SU-DHL-6 (cell line): ENCODE measurements around the gene ADAMTS18.
A peak's percentile ranks its signal among the peaks of the same experiment; 100 is the strongest.

Experiments
- H2AFZ ChIP-seq: fragments of 200-600 bp; sonication (generic); 2 replicates; pipeline ENCODE4 v1.6.1; 2014; ENCODE audit warnings: low read depth, mild to moderate bottlenecking, moderate library complexity, mixed read lengths, antibody characterized with exemption, low read length; ENCODE audit not compliant: severe bottlenecking
- H3F3A ChIP-seq: fragments of 200-600 bp; shearing (Covaris generic); 2 replicates; pipeline ENCODE4 v1.6.0; 2016; ENCODE audit warnings: antibody characterized with exemption, mild to moderate bottlenecking; ENCODE audit not compliant: insufficient read depth
- H3K27ac ChIP-seq: fragments of 200-600 bp; sonication (generic); 2 replicates; pipeline ENCODE4 v1.5.1; 2016; ENCODE audit warnings: low read depth, mild to moderate bottlenecking, low read length, moderate library complexity, mixed read lengths
- H3K27me3 ChIP-seq: fragments of 200-600 bp; sonication (generic), shearing (Covaris generic); 2 replicates; pipeline ENCODE4 v1.6.0; 2014; ENCODE audit warnings: mild to moderate bottlenecking, low read length
- H3K36me3 ChIP-seq: fragments of 200-600 bp; sonication (generic); 2 replicates; pipeline ENCODE4 v1.6.1; 2014; ENCODE audit warnings: mild to moderate bottlenecking, low read length, mixed read lengths
- H3K4me2 ChIP-seq: fragments of 300-600, 200-600 bp; shearing (Covaris generic), sonication (generic); 2 replicates; pipeline ENCODE4 v1.6.0; 2014; ENCODE audit warnings: low read length, low read depth, mild to moderate bottlenecking; ENCODE audit not compliant: poor library complexity, severe bottlenecking
- H3K4me3 ChIP-seq: fragments of 200-600 bp; sonication (generic); 2 replicates; pipeline ENCODE4 v1.5.1; 2014; ENCODE audit warnings: antibody characterized with exemption, low read length, mild to moderate bottlenecking, mixed read lengths; ENCODE audit not compliant: insufficient read depth, poor library complexity, severe bottlenecking
- H3K79me2 ChIP-seq: fragments of 200-600 bp; sonication (generic); 2 replicates; pipeline ENCODE4 v1.6.1; 2014; ENCODE audit warnings: mild to moderate bottlenecking, low read length, moderate library complexity; ENCODE audit not compliant: insufficient read depth
- H3K9ac ChIP-seq: fragments of 200-600 bp; sonication (generic); 2 replicates; pipeline ENCODE4 v1.7.0; 2014; ENCODE audit warnings: mild to moderate bottlenecking, low read length
- H3K9me2 ChIP-seq: fragments of 200-600 bp; sonication (generic); replicated peaks from 2 replicates; pipeline ENCODE4 v1.6.1; 2014; ENCODE audit warnings: low read length; ENCODE audit not compliant: insufficient read depth
- H3K9me3 ChIP-seq: fragments of 200-600 bp; sonication (generic); 2 replicates; pipeline ENCODE4 v1.6.1; 2014; ENCODE audit warnings: low read length, mixed read lengths; ENCODE audit not compliant: insufficient read depth
- H4K20me1 ChIP-seq: fragments of 200-600 bp; sonication (generic); 2 replicates; pipeline ENCODE4 v1.6.1; 2014; ENCODE audit warnings: low read depth, mild to moderate bottlenecking, antibody characterized with exemption, low read length, moderate library complexity, mixed read lengths
- CTCF ChIP-seq: fragments of 200-600 bp; sonication (generic); IDR thresholded peaks from one replicate; pipeline ENCODE4 v1.5.1; 2017; ENCODE audit warnings: antibody characterized with exemption, mild to moderate bottlenecking, low read length, moderate library complexity; ENCODE audit not compliant: insufficient read depth, poor library complexity, severe bottlenecking
- EZH2phosphoT487 ChIP-seq: fragments of 200-600 bp; sonication (generic), shearing (Covaris generic); conservative IDR thresholded peaks from 2 replicates; pipeline ENCODE4 v1.6.1; 2018; ENCODE audit warnings: mild to moderate bottlenecking, antibody characterized with exemption, low read length, moderate library complexity, mixed read lengths

ADAMTS18 gene

GRCh38 chr16:77236063-77236511 lies 198.7 kb downstream of the ADAMTS18 start:
- no peak overlapping the region for H3K9ac ChIP-seq
- no peaks in the 10 kb centered on the region for H3K9me2 ChIP-seq
- H3K79me2 ChIP-seq, result no peaks in the 10 kb centered on the region
- H4K20me1 ChIP-seq, result no peaks in the 10 kb centered on the region
- no peaks in the 10 kb centered on the region for H3F3A ChIP-seq
- H3K4me3 ChIP-seq, result no peak overlapping the region
- H3K9me3 ChIP-seq, result no peaks in the 10 kb centered on the region
- no peak for TF ChIP-seq EZH2phosphoT487
- TF ChIP-seq CTCF, result peak; percentile 93
- H2AFZ ChIP-seq, result no peak overlapping the region
- no peak overlapping the region for H3K4me2 ChIP-seq
- no peaks in the 10 kb centered on the region for H3K27me3 ChIP-seq
- no peak overlapping the region for H3K27ac ChIP-seq
- H3K36me3 ChIP-seq, result no peaks in the 10 kb centered on the region

DNA sequence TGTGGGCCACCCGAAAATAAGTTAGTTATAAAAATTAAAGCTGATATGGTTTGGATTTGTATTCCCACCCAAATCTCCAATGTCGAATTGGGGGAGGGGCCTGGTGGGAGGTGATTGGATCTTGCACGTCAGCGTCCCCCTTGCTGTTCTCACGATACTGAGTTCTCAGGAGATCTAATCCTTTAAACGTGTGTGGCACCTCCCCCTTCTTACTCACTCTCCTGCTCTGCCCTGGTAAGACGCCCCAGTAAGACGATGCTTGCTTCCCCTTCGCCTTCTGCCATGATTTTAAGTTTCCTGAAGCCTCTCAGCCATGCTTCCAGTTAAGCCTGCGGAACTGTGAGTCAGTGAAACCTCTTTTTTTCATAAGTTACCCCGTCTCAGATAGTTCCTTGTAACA lies 200.2 kb downstream of the ADAMTS18 start:
- H3K9me2 ChIP-seq, result no peaks in the 10 kb centered on the region
- no peak overlapping the region for H3K4me2 ChIP-seq
- H3K9me3 ChIP-seq, result no peaks in the 10 kb centered on the region
- no peak overlapping the region for H3K4me3 ChIP-seq
- H3K36me3 ChIP-seq, result no peaks in the 10 kb centered on the region
- H3K27ac ChIP-seq, result no peak overlapping the region
- H4K20me1 ChIP-seq, result no peaks in the 10 kb centered on the region
- no peaks in the 10 kb centered on the region for H3F3A ChIP-seq
- no peak overlapping the region for H3K9ac ChIP-seq
- H3K27me3 ChIP-seq, result no peaks in the 10 kb centered on the region
- no peaks in the 10 kb centered on the region for H3K79me2 ChIP-seq
- H2AFZ ChIP-seq, result no peak overlapping the region
- no peak for TF ChIP-seq EZH2phosphoT487
- TF ChIP-seq CTCF, result no peak

DNA sequence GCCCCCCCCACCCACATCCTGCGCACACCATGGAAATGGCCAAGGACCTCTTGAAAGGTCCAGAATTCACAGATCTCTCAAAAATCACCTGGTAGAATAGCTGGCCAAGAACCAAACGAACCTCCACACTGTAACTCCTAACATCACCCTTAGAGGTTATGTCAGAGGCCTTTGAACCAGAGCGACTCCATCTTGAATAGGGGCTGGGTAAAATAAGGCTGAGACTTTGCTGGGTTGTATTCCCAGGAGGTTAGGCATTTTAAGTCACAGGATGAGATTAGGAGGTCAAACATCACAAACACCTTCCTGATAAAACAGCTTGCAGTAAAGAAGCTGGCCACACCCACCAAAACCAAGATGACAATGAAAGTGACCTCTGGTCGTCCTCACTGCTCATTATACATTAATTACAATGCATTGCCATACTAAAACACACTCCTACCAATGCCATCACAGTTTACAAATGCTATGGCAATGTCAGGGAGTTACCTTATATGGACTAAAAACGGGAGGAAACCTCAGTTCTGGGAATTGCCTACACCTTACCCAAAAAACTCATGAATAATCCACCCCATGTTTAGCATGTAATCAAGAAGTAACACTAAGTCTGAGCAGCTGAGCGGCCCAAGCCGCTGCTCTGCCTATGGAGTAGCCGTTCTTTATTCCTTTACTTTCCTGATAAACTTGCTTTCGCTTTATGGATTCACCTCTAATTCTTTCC lies 200.9 kb downstream of the ADAMTS18 start:
- Histone ChIP-seq H3K79me2 (no peaks in the 10 kb centered on the region), H3K27ac (no peak overlapping the region), H3K9me3 (no peaks in the 10 kb centered on the region), H3K27me3 (no peaks in the 10 kb centered on the region), H2AFZ (no peak overlapping the region), H3K9me2 (no peaks in the 10 kb centered on the region), H3K36me3 (no peaks in the 10 kb centered on the region), H4K20me1 (no peaks in the 10 kb centered on the region), H3K9ac (no peak overlapping the region), H3F3A (no peaks in the 10 kb centered on the region), H3K4me3 (no peak overlapping the region), H3K4me2 (no peak overlapping the region)
- no peak for TF ChIP-seq EZH2phosphoT487
- no peak for TF ChIP-seq CTCF
